Activated CD8-positive, alpha-beta memory T cell treated with anti-CD3 and anti-CD28 coated beads, Interleukin-2, amount 50 U/mL, for 48 hours (primary cell): ENCODE data around the gene OSBP2.
A peak's percentile ranks its signal among the peaks of the same experiment; 100 is the strongest.

Experiments
- DNase-seq: peaks from one replicate; pipeline ENCODE4 v3.0.0-alpha.2; 2020

The OSBP2 gene

DNA sequence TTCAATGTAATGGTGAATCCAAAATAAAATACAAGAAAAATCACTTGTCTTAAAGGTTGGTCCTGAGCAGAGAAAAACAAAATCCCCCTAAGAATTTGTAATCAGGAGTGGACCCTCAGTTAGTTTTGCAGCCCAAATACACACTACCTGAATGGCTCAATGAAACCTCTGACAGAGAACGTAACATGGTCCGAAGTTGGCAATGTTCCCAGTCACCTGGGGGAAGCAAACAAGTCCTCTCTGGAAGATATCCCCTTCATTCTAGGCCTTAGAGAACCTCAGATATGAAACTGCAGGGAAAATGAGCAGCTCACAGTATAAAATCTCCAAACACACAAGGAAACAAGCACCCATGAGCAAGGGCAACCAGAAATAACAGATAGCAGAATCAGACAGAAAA, 215.7 kb downstream of the OSBP2 start:
- DNase-seq: no peak

GRCh38 chr22:30918761-30919160, 224.1 kb downstream of the OSBP2 start:
- no peak for DNase-seq

GRCh38 chr22:30919973-30920372, 225.3 kb downstream of the OSBP2 start:
- no peak for DNase-seq

DNA sequence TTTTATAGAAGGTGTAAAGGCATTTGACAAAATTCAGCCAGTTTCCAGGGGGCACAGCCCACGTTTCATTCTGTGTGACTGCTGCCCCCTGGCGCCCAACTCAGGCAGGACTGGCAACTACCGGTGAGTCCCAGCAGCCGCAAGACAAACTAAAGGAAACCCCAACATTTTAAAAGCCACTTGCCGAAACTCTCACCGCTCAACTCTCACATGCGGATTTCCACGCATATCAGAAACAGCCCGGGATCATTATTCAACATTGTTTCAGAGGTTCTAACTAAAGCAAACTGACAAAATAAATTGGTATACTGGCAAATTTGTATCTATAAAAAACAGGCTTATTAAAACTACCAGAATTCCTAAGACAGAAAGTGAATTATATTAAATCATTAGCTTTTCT, 225.7 kb downstream of the OSBP2 start:
- DNase-seq: peak; percentile 94

GRCh38 chr22:30921108-30921507, 226.4 kb downstream of the OSBP2 start:
- no peak for DNase-seq

- peak; percentile 90 for DNase-seq
Observed at GRCh38 chr22:30922151-30922611, 227.5 kb downstream of the OSBP2 start.

- DNase-seq: peak; percentile 45
Observed at GRCh38 chr22:30923168-30923900, 228.7 kb downstream of the OSBP2 start.

DNA sequence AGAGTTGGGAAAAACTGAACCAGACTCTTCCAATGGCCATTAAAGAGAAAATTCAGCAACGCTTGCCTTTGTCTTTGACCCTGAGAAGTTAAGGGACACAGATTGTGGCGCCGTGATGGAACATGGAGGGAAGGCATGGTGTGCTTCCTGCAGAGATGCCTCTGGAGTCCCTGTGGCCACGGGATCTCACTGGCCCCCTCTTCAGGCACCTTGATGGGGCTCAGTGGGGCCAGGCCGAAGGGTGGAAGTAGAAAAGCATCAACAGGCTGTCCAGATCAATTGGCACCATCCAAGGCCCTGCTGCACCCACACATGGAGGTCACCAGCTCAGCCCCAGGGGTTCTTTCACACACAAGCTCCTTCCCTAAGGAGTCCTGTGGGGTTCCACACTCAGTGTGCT, 231.0 kb downstream of the OSBP2 start:
- DNase-seq: peak; percentile 29

GRCh38 chr22:30926706-30927105, 232.0 kb downstream of the OSBP2 start:
- DNase-seq: peak; percentile 28

DNA sequence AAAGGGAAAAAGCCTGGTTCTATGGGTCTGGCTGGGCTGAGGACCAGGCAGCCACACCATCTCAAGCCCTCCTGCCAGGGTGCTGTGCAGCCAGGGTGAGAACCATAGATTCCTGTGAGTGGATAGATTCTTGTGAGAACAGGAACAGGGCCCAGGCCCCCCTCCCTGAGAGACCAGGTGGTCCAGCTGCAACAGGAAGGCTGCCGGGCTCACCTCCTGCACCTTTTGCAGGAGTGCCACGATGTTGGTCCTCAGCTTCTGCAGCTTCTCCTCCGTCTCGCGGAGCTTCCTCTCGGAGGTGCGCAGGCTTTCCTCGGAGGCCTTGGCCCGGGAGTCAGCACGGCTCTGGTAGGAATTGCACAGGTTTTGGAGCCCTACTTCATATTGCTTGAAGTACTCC, 233.1 kb downstream of the OSBP2 start:
- DNase-seq: no peak

DNA sequence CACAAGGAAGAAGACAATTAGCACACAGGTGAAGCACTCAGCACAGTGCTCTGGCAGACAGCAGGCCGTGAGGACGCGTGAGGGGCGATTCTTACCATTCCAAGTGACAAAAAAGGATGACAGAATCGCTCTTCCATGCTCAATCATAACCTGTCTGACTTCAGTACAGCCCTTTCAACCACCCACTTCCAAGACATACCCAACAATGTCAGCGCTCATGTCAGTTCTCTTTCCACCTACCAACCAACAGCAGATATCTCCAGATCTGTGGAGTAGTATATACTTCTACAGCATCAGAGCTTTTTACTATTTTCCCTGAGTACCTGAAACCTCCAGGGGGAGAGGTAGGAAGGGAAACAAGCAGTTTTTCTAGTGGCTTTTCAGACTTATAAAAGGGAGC, 233.7 kb downstream of the OSBP2 start:
- no peak for DNase-seq

DNA sequence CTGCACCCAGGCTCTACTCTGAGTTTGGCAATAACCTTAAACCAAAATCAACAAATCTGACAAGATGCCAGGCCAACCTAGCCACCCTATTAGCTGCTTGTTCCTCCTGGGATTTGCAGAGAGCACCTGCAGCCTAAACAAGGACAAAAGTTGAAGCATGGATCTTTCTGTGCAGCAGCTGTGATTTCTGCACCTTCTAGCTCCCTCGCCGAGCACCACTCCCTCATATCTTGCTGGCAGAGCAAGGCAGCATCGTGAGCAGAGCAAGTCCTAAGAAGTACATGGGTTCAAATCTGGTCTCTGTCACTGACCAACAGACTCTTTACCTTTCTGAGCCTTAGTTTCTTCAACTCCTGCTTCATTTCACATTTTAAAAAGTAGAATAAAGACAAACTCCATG, 235.6 kb downstream of the OSBP2 start:
- DNase-seq: no peak

GRCh38 chr22:30931541-30932300, 237.0 kb downstream of the OSBP2 start:
- DNase-seq: no peak

DNA sequence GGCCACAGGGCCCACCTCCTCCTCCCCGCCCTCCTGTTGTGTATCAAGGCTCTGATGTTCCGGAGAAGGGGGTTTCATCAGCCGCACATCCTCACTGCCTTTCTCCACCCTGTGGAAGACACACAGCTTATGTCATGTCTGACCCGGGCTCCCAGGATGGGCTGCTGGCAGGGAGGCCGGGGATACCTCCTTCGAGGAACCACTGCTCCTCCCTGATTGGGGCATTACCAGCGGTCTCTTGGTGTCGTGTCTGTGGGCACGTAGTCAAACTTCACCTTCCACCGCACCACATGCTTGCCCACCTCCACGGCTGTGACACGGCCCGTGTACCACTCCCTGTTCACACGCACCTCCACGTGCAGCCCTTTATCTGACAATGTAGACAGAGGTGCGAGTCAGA, 238.0 kb downstream of the OSBP2 start:
- no peak for DNase-seq

DNA sequence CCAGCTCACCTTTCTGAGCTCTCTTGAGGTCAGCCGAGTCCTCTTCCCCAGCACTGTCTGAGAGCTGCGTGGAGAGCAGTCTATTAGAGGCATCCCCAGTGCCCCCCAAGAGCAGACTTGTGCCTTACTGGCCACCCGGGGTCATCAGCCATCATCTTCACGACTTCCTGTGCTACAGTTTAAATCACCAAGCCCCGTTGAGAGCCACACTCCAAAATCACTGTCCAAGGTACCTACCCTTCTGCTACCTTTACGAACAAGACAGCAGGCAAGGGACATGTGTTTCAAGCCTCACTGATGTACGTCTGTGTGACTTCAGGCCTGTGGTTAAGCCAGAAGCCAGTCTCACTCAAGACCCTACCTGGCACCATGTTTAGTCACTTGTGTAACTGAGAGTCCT, 238.8 kb downstream of the OSBP2 start:
- no peak for DNase-seq

GRCh38 chr22:30934053-30934452, 239.4 kb downstream of the OSBP2 start:
- DNase-seq: no peak

GRCh38 chr22:30940685-30941362, 246.2 kb downstream of the OSBP2 start:
- no peak for DNase-seq

- DNase-seq: no peak
Observed at GRCh38 chr22:30941363-30941740, 246.7 kb downstream of the OSBP2 start.

GRCh38 chr22:30943368-30943767, 248.7 kb downstream of the OSBP2 start:
- DNase-seq: no peak

DNA sequence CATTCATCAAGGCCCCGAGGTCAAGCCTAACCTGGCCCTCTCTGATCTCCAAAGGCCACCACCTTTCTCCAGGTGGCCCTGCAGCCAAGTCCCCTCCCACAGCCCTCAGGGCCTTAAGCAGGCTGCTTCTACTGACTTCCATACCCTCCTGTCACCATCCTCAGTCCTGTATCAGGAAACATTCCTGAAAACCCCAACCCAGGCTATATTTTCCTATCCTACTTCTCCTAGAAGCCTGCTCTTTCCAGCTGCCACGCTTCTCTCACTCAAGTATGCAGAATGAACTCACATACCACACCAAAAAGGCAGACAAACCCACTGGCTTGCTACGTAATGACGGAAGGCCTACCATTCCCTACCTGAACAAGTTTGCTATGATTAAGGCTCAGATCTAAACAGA, 250.3 kb downstream of the OSBP2 start:
- no peak for DNase-seq

DNA sequence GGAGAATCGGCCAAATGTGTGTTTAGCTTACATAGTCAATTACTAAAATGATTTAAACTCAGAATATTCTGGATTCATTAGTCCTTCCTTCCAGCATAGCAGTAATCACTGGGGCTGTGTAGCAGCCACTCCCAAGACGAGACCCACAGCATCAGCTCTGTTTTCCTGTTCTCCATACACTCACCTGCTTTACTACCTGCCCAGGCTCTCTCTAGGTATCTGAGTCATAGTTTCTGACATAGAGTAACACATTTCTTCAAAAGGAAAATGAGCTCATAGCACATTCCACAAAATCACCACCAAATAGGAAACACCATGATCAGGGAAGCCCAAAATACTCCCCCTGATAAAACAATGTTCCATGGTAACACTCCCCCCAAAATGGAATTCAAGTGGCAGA, 251.0 kb downstream of the OSBP2 start:
- DNase-seq: no peak

DNA sequence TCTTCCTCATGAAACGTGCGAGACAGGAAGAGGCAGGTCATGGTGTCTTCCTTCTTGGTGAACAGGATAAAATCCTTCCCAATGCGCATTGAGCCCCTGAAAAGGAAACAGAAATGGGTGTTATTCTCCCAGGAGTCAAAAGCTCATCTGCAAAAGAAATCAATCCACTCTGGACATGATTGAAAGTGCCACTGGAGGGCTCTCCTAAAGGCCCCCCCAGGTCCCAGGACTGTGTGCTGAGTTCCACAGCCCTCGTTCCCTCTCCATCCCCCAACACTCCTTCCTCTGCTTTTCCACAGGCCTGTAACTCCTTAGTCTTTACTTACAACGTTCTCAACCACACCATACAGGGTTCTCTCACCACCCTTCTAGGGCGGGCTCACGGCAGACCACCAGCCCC, 251.7 kb downstream of the OSBP2 start:
- no peak for DNase-seq

- no peak for DNase-seq
Observed at GRCh38 chr22:30947173-30947815, 252.6 kb downstream of the OSBP2 start.
